22Rv1 (cell line): ENCODE results near the gene XRN2.

Experiments
- H3K27ac ChIP-seq: fragments of 450-650 bp; 2 replicates; pipeline ENCODE4 v1.5.1; 2017
- ZFX ChIP-seq: fragments of 450-650 bp; IDR thresholded peaks from 2 replicates; pipeline ENCODE4 v1.6.1; 2017; ENCODE audit warnings: antibody characterized with exemption, borderline replicate concordance
- TF ChIP-seq, protein P1 (sequence below): fragments of 450-650 bp; IDR thresholded peaks from 2 replicates; pipeline ENCODE4 v1.5.1; 2017; ENCODE audit warnings: mild to moderate bottlenecking

XRN2 gene

DNA sequence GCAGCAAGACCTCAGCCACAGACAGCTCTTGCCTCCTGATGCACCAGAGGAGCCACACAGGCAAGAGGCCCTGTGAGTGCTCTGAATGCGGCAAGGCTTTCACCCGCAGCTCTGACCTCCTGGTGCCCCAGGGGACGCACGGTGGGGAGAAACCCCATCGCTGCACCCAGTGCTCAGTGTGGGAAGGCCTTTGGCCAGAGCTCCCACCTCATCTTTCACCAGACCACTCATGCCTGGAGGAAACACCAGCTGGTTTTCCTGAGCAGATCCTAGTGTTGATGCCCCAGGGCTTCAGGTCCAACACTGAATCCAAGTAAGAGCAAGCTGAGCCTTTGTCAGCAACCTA lies 37.0 kb upstream of the XRN2 start:
- TF ChIP-seq, protein P1, sequence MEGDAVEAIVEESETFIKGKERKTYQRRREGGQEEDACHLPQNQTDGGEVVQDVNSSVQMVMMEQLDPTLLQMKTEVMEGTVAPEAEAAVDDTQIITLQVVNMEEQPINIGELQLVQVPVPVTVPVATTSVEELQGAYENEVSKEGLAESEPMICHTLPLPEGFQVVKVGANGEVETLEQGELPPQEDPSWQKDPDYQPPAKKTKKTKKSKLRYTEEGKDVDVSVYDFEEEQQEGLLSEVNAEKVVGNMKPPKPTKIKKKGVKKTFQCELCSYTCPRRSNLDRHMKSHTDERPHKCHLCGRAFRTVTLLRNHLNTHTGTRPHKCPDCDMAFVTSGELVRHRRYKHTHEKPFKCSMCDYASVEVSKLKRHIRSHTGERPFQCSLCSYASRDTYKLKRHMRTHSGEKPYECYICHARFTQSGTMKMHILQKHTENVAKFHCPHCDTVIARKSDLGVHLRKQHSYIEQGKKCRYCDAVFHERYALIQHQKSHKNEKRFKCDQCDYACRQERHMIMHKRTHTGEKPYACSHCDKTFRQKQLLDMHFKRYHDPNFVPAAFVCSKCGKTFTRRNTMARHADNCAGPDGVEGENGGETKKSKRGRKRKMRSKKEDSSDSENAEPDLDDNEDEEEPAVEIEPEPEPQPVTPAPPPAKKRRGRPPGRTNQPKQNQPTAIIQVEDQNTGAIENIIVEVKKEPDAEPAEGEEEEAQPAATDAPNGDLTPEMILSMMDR: no peak
- H3K27ac ChIP-seq: no peak overlapping the region

DNA sequence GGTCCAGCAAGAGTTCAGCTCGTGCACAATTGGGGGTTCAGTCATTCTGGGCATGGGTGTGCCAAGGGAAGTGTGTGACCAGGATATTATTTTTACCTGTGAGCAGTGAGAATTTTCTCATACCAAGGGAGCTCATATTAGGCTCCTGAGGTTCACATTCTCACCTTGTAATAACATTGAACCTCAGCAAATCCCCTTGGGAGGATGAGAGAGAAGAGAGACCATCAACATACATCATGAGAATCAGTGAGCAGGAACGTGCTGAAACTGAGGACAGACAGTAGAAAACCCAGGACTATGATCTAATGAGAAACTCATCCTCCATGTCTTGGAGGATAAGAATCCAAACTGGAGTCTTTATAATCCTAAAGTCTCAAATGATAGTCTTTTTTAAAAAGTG lies 33.4 kb upstream of the XRN2 start:
- TF ChIP-seq, protein P1: no peak
- TF ChIP-seq ZFX: no peak
- H3K27ac ChIP-seq: no peak overlapping the region

DNA sequence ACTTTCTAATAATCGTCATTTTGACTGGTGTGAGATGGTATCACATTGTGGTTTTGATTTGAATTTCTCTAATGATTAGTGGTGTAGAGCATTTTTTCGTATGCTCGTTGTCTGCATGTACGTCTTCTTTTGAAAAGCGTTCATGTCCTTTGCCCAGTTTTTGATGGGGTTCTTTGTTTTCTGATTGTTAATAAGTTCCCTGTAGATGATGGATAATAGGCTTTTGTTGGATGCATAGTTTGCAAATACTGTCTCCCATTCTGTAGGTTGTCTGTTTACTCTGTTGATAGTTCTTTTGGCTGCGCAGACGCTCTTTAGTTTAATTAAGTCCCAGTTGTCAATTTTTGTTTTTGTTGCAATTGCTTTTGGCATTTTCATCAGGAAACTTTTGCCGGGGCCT lies 32.3 kb upstream of the XRN2 start:
- H3K27ac ChIP-seq: no peak overlapping the region
- TF ChIP-seq, protein P1: no peak
- no peak for TF ChIP-seq ZFX

DNA sequence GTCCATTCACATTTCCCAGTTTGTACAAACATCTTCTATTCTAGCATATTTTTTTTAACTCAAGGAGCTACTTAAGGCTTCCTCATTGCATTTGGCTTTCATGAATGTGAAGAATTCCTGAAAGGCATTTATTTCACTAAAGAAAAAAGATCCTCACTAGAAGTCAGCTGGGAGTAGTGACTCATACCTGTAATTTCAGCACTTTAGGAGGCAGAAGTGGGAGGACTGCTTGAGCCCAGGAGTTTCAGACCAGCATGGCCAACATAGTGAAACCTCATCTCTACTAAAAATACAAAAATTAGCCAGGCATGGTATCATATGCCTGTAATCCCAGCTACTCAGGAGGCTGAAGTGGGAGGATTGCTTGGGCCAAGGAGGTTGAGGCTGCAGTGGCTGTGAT lies 30.9 kb upstream of the XRN2 start:
- H3K27ac ChIP-seq: no peak overlapping the region
- TF ChIP-seq, protein P1: no peak
- TF ChIP-seq ZFX: no peak

DNA sequence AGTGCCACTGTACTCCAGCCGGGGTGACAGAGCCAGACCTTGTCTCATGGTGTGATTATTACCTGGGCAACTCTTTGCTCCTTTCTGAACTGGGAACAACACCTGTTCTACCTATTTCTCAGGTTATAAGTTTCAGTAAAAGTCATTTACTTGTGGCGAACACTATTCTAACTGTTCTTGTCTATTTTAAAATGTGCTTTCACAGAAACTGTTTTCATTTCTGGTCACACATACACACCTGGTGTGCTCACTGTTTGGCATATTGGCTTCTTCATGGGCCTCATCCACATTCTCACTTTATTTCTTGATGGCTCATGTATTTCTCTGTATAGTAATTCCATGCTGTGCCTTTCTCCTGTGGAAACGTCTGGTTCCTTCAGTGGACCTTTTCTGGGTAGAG lies 30.5 kb upstream of the XRN2 start:
- TF ChIP-seq, protein P1: no peak
- no peak for TF ChIP-seq ZFX
- no peak overlapping the region for H3K27ac ChIP-seq

DNA sequence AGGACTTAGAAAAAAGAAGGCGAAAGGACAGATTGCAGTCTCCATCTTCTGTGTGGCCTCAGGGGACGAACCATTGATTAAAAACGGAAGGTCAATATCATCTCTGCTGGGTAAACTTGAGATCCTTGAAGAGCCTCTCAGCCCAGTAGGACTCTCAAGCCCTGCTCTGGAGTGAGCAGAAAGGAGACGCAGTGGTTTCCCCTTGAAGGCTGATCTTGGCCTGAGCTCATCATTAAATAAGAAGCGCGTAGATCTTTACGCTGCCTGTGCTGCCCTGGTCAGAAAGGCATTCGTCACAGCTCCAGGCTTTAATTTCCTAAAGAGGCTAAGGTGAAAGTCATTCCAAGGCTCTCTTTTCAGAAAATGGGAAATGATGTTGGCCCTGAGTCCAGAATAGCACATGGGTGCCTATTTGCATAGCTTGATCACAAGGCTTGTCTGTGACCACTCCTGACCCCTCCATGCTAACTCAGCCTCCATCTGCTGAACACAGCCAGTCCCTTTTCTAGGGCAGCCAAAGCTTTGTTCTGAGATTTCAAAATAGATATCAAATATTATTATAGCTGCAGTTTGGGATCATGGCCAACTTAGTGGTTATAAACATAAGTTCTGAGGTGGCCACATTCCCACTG lies 29.3 kb upstream of the XRN2 start:
- TF ChIP-seq, protein P1: no peak
- no peak for TF ChIP-seq ZFX
- no peak overlapping the region for H3K27ac ChIP-seq

DNA sequence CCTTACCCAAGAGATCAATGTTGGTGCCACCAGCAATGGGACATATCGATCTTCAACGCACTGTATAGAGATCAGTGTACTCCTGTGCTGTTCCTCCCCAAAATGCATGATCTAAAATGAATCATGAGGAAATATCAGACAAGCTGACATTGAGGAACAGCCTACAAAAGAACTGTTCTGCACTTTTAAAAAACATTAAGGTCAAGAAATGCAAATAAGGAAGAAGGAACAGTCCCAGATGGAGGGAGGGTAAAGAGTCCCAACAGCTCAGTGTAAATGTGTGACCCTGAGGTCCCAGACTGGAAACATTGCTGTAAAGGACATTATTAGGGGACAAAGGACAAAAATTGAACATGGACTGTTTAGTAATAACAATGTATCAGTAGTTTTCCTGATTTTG lies 24.3 kb upstream of the XRN2 start:
- H3K27ac ChIP-seq: no peak overlapping the region
- TF ChIP-seq ZFX: no peak
- TF ChIP-seq, protein P1: no peak
